Midbrain (tissue), 1 donor: Measurements from ENCODE around the gene BRI3.
A peak's percentile ranks its signal among the peaks of the same experiment; 100 is the strongest.

Experiments
- DNase-seq: peaks from one replicate; lab custom pipeline; 2025; lab: John Stamatoyannopoulos, UW

BRI3 gene

GRCh38 chr7:98286701-98287485, 5.4 kb downstream of the BRI3 start:
- no peak for DNase-seq

GRCh38 chr7:98287486-98287959, 6.0 kb downstream of the BRI3 start:
- DNase-seq = no peak

- no peak for DNase-seq
These were observed 6.8 kb downstream of the BRI3 start for GRCh38 chr7:98288064-98288823.

GRCh38 chr7:98289333-98289875, 7.9 kb downstream of the BRI3 start:
- no peak for DNase-seq

- no peak for DNase-seq
These were observed 10.2 kb downstream of the BRI3 start for GRCh38 chr7:98291717-98292116.

GRCh38 chr7:98293265-98293664, 11.8 kb downstream of the BRI3 start:
- no peak for DNase-seq

- DNase-seq = no peak
These were observed 12.3 kb downstream of the BRI3 start for GRCh38 chr7:98293746-98294145.

GRCh38 chr7:98294326-98294725, 12.8 kb downstream of the BRI3 start:
- no peak for DNase-seq

GRCh38 chr7:98294798-98295382, 13.4 kb downstream of the BRI3 start:
- DNase-seq = no peak

GRCh38 chr7:98295467-98296192, 14.1 kb downstream of the BRI3 start:
- peak; percentile 8 for DNase-seq

GRCh38 chr7:98296833-98297232, 15.3 kb downstream of the BRI3 start:
- DNase-seq = no peak

GRCh38 chr7:98297626-98298286, 16.3 kb downstream of the BRI3 start:
- DNase-seq = no peak

- DNase-seq = no peak
These were observed 19.3 kb downstream of the BRI3 start for GRCh38 chr7:98300595-98301372.

GRCh38 chr7:98301693-98302470, 20.4 kb downstream of the BRI3 start:
- DNase-seq = no peak

GRCh38 chr7:98303176-98303865, 21.8 kb downstream of the BRI3 start:
- no peak for DNase-seq

GRCh38 chr7:98303906-98304305, 22.4 kb downstream of the BRI3 start:
- no peak for DNase-seq

GRCh38 chr7:98305951-98306535, 24.6 kb downstream of the BRI3 start:
- DNase-seq = no peak

GRCh38 chr7:98307971-98308466, 26.5 kb downstream of the BRI3 start:
- no peak for DNase-seq

- DNase-seq = no peak
These were observed 28.1 kb downstream of the BRI3 start for GRCh38 chr7:98309566-98309965.
